ENCODE results near the gene PEX6.

DNA sequence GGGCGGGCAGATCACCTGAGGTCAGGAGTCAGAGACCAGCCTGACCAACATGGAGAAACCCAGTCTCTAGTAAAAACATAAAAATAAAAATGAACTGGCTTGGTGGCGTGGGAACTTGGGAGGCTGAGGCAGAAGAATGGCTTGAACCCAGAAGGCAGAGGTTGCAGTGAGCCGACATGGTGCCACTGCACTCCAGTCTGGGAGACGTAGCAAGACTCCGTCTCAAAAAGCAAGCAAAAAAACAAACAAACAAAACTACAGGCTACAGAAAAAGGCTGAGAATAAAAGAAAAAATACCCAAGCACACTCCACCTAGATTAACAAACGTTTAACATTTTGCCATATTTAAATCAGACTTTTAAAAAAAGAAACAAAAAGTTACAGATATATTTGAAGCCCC is 57.2 kb downstream of the PEX6 start:
- TF ChIP-seq, protein P1, sequence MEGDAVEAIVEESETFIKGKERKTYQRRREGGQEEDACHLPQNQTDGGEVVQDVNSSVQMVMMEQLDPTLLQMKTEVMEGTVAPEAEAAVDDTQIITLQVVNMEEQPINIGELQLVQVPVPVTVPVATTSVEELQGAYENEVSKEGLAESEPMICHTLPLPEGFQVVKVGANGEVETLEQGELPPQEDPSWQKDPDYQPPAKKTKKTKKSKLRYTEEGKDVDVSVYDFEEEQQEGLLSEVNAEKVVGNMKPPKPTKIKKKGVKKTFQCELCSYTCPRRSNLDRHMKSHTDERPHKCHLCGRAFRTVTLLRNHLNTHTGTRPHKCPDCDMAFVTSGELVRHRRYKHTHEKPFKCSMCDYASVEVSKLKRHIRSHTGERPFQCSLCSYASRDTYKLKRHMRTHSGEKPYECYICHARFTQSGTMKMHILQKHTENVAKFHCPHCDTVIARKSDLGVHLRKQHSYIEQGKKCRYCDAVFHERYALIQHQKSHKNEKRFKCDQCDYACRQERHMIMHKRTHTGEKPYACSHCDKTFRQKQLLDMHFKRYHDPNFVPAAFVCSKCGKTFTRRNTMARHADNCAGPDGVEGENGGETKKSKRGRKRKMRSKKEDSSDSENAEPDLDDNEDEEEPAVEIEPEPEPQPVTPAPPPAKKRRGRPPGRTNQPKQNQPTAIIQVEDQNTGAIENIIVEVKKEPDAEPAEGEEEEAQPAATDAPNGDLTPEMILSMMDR (IDR thresholded peaks at IDR 0.05), result no peak
- no peak for TF ChIP-seq POLR2A (IDR thresholded peaks at IDR 0.05)
